ENCODE results near the gene SCFD2. TPM values are rescaled to one million over a fixed set of nuclear protein-coding genes. Genes with fewer than 3 reads are reported as not detected.

Gene SCFD2
- total RNA-seq, 1 donor from 2014 or later = 11.9 TPM

- H3K27me3 ChIP-seq (ENCODE audit: insufficient read depth, low read length) = no peaks in the 10 kb centered on the region
- no peaks in the 10 kb centered on the region for H3K79me2 ChIP-seq (ENCODE audit: insufficient read depth, low read length)
- Mint-ChIP-seq H3K9me3 (ENCODE audit: unreplicated experiment) (no peaks in the 10 kb centered on the region), H3K36me3 (ENCODE audit: low read depth, unreplicated experiment) (peaks cover 3% of the 10 kb centered on the region), H3K27me3 (ENCODE audit: low read depth, unreplicated experiment) (no peaks in the 10 kb centered on the region), H3K4me1 (ENCODE audit: low read depth, unreplicated experiment) (peaks cover 2% of the 10 kb centered on the region), H3K27ac (ENCODE audit: unreplicated experiment) (no peak overlapping the region), H3K4me3 (ENCODE audit: unreplicated experiment) (no peak overlapping the region)
- no peaks in the 10 kb centered on the region for H3K9me3 ChIP-seq (ENCODE audit: insufficient read depth, low read depth, low read length)
- no peak overlapping the region for H3K4me2 ChIP-seq (ENCODE audit: low read length)
- H3K4me1 ChIP-seq (ENCODE audit: insufficient read depth, low read length) = no peaks in the 10 kb centered on the region
- no peak overlapping the region for H3K4me3 ChIP-seq (ENCODE audit: insufficient read depth, low read depth, low read length)
- TF ChIP-seq EZH2 (IDR thresholded peaks at IDR 0.05; ENCODE audit: insufficient read depth, low read length) (no peak), CTCF (IDR thresholded peaks at IDR 0.05; ENCODE audit: insufficient read depth, low read depth, low read length) (no peak)
- no peak for FAIRE-seq
- H4K20me1 ChIP-seq (ENCODE audit: insufficient read depth, low read length) = no peaks in the 10 kb centered on the region
- no peak for DNase-seq (ENCODE audit: low read depth)
- no peaks in the 10 kb centered on the region for H3K36me3 ChIP-seq (ENCODE audit: insufficient read depth, low read length)
- no peak overlapping the region for H3K27ac ChIP-seq (ENCODE audit: low read depth, low read length)
- no peak overlapping the region for H2AFZ ChIP-seq (ENCODE audit: low read depth, low read length)
- H3K9ac ChIP-seq (ENCODE audit: low read length) = no peak overlapping the region
Measured at GRCh38 chr4:53049528-53049927, 316.3 kb downstream of the SCFD2 start.

GRCh38 chr4:53044651-53044960, 321.3 kb downstream of the SCFD2 start:
- H3K9me3 Mint-ChIP-seq (ENCODE audit: unreplicated experiment) = no peaks in the 10 kb centered on the region
- H3K4me1 Mint-ChIP-seq (ENCODE audit: low read depth, unreplicated experiment) = peaks cover 2% of the 10 kb centered on the region
- Histone ChIP-seq H3K9ac (ENCODE audit: low read length) (no peak overlapping the region), H3K36me3 (ENCODE audit: insufficient read depth, low read length) (no peaks in the 10 kb centered on the region), H3K9me3 (ENCODE audit: insufficient read depth, low read depth, low read length) (no peaks in the 10 kb centered on the region), H3K4me1 (ENCODE audit: insufficient read depth, low read length) (no peaks in the 10 kb centered on the region), H3K4me2 (ENCODE audit: low read length) (no peak overlapping the region), H2AFZ (ENCODE audit: low read depth, low read length) (no peak overlapping the region), H3K27me3 (ENCODE audit: insufficient read depth, low read length) (no peaks in the 10 kb centered on the region), H3K27ac (ENCODE audit: low read depth, low read length) (no peak overlapping the region), H3K4me3 (ENCODE audit: insufficient read depth, low read depth, low read length) (no peak overlapping the region), H4K20me1 (ENCODE audit: insufficient read depth, low read length) (no peaks in the 10 kb centered on the region), H3K79me2 (ENCODE audit: insufficient read depth, low read length) (no peaks in the 10 kb centered on the region)
- FAIRE-seq = no peak
- H3K4me3 Mint-ChIP-seq (ENCODE audit: unreplicated experiment) = no peak overlapping the region
- no peak for DNase-seq (ENCODE audit: low read depth)
- no peaks in the 10 kb centered on the region for H3K36me3 Mint-ChIP-seq (ENCODE audit: low read depth, unreplicated experiment)
- TF ChIP-seq CTCF (IDR thresholded peaks at IDR 0.05; ENCODE audit: insufficient read depth, low read depth, low read length) (no peak), EZH2 (IDR thresholded peaks at IDR 0.05; ENCODE audit: insufficient read depth, low read length) (no peak)
- H3K27ac Mint-ChIP-seq (ENCODE audit: unreplicated experiment) = no peak overlapping the region
- H3K27me3 Mint-ChIP-seq (ENCODE audit: low read depth, unreplicated experiment) = no peaks in the 10 kb centered on the region

GRCh38 chr4:53043891-53044650, 321.8 kb downstream of the SCFD2 start:
- TF ChIP-seq CTCF (IDR thresholded peaks at IDR 0.05; ENCODE audit: insufficient read depth, low read depth, low read length) (no peak), EZH2 (IDR thresholded peaks at IDR 0.05; ENCODE audit: insufficient read depth, low read length) (no peak)
- no peaks in the 10 kb centered on the region for H3K27me3 Mint-ChIP-seq (ENCODE audit: low read depth, unreplicated experiment)
- H3K4me2 ChIP-seq (ENCODE audit: low read length) = no peak overlapping the region
- H3K27ac Mint-ChIP-seq (ENCODE audit: unreplicated experiment) = peak overlapping the region; percentile 8
- H3K9me3 Mint-ChIP-seq (ENCODE audit: unreplicated experiment) = no peaks in the 10 kb centered on the region
- H3K9me3 ChIP-seq (ENCODE audit: insufficient read depth, low read depth, low read length) = no peaks in the 10 kb centered on the region
- no peak overlapping the region for H2AFZ ChIP-seq (ENCODE audit: low read depth, low read length)
- no peaks in the 10 kb centered on the region for H3K27me3 ChIP-seq (ENCODE audit: insufficient read depth, low read length)
- no peaks in the 10 kb centered on the region for H3K79me2 ChIP-seq (ENCODE audit: insufficient read depth, low read length)
- H3K36me3 Mint-ChIP-seq (ENCODE audit: low read depth, unreplicated experiment) = no peaks in the 10 kb centered on the region
- H3K27ac ChIP-seq (ENCODE audit: low read depth, low read length) = no peak overlapping the region
- no peak overlapping the region for H3K9ac ChIP-seq (ENCODE audit: low read length)
- no peak overlapping the region for H3K4me3 Mint-ChIP-seq (ENCODE audit: unreplicated experiment)
- no peaks in the 10 kb centered on the region for H3K36me3 ChIP-seq (ENCODE audit: insufficient read depth, low read length)
- FAIRE-seq = no peak
- no peak for DNase-seq (ENCODE audit: low read depth)
- no peaks in the 10 kb centered on the region for H3K4me1 ChIP-seq (ENCODE audit: insufficient read depth, low read length)
- peaks cover 2% of the 10 kb centered on the region for H3K4me1 Mint-ChIP-seq (ENCODE audit: low read depth, unreplicated experiment)
- no peak overlapping the region for H3K4me3 ChIP-seq (ENCODE audit: insufficient read depth, low read depth, low read length)
- H4K20me1 ChIP-seq (ENCODE audit: insufficient read depth, low read length) = no peaks in the 10 kb centered on the region

Measured in astrocyte (in vitro differentiated cells and primary cell).